GM12878 (cell line): ENCODE data around the gene C14orf119. TPM values are rescaled to one million over a fixed set of nuclear protein-coding genes. Genes with fewer than 3 reads are reported as not detected.

Experiments
- ATAC-seq: fragments of 200-7000 bp; cut with Tn5 transposase; 3 replicates; pipeline ENCODE4 v1.9.1; 2020; ENCODE audit warnings: mild to moderate bottlenecking, moderate library complexity
- BruUV-seq: library from RNA; stranded (reverse); fragments of 400-500 nt; replicated peaks from 2 replicates; lab custom pipeline; 2021; lab: Mats Ljungman, UMichigan
- CTCF ChIA-PET: fragments of 300-600 bp; sonication (Branson Sonifier 250); formaldehyde crosslinking; extraction: SDS; loops from one replicate; lab custom pipeline; 2021; ENCODE audit warnings: inconsistent platforms; lab: Yijun Ruan, JAX
- POLR2A ChIA-PET: fragments of 350-600 bp; formaldehyde crosslinking; extraction: SDS; loops from one replicate; lab custom pipeline; 2021; ENCODE audit warnings: inconsistent platforms; lab: Charles Lee
- RAD21 ChIA-PET: fragments of 300-600 bp; sonication (Branson Sonifier 250); formaldehyde crosslinking; loops from one replicate; lab custom pipeline; 2023; ENCODE audit warnings: antibody characterized with exemption; ENCODE audit not compliant: unreplicated experiment; lab: Charles Lee
- SMC1A ChIA-PET: fragments of 300-600 bp; sonication (Branson Sonifier 250); formaldehyde crosslinking; loops from one replicate; lab custom pipeline; 2023; ENCODE audit not compliant: unreplicated experiment, uncharacterized antibody; lab: Charles Lee
- DNase-seq: peaks from one replicate; pipeline ENCODE4 v3.0.0-alpha.2; 2011; ENCODE audit warnings: low read depth, low spot score
- FAIRE-seq: peaks from 3 replicates; lab custom pipeline; 2011; peaks lifted over from hg19 to GRCh38; lab: Jason Lieb, UNC
- H2AFZ ChIP-seq: 2 replicates; pipeline ENCODE4 v1.6.0; 2011; ENCODE audit warnings: low read depth, low read length, control low read depth; ENCODE audit not compliant: control insufficient read depth
- H3K27ac ChIP-seq: 2 replicates; pipeline ENCODE4 v1.5.1; 2011; ENCODE audit warnings: control low read depth; ENCODE audit not compliant: control insufficient read depth, insufficient read depth
- H3K27me3 ChIP-seq, 2 experiments: replicated peaks in 1 of 2; 2 replicates each; pipeline versions ENCODE4 v1.6.0 to v1.6.1; 2011; ENCODE audit warnings: low read length in 1 of 2; ENCODE audit not compliant: control insufficient read depth in 2 of 2, insufficient read depth in 2 of 2
- H3K36me3 ChIP-seq, 2 experiments: 2 replicates each; pipeline ENCODE4 v1.5.1; 2011; ENCODE audit warnings: low read length in 1 of 2; ENCODE audit not compliant: control insufficient read depth in 2 of 2, insufficient read depth in 2 of 2
- H3K4me1 ChIP-seq: 2 replicates; pipeline ENCODE4 v1.6.1; 2011; ENCODE audit warnings: mild to moderate bottlenecking, low read length, moderate library complexity, mixed read lengths; ENCODE audit not compliant: control insufficient read depth, insufficient read depth
- H3K4me2 ChIP-seq: 2 replicates; pipeline ENCODE4 v1.6.0; 2011; ENCODE audit warnings: control low read depth; ENCODE audit not compliant: control insufficient read depth, insufficient read depth
- H3K4me3 ChIP-seq: fragments of 200-600 bp; sonication (generic); 2 replicates; pipeline ENCODE4 v1.5.1; 2016
- H3K79me2 ChIP-seq: 2 replicates; pipeline ENCODE4 v1.6.0; 2011; ENCODE audit warnings: low read length; ENCODE audit not compliant: control insufficient read depth, insufficient read depth
- H3K9ac ChIP-seq: 2 replicates; pipeline ENCODE4 v1.8.0; 2011; ENCODE audit warnings: low read length, control low read depth, mixed read lengths; ENCODE audit not compliant: control insufficient read depth, insufficient read depth
- H3K9me3 ChIP-seq: replicated peaks from 3 replicates; pipeline ENCODE4 v1.5.1; 2011; ENCODE audit warnings: mild to moderate bottlenecking, low read length; ENCODE audit not compliant: control insufficient read depth, insufficient read depth
- H4K20me1 ChIP-seq: 2 replicates; pipeline ENCODE4 v1.6.0; 2011; ENCODE audit not compliant: control insufficient read depth, insufficient read depth
- BMI1 ChIP-seq: fragments of 450-650 bp; IDR thresholded peaks from 2 replicates; pipeline ENCODE4 v1.6.1; 2016; ENCODE audit warnings: mild to moderate bottlenecking, moderate library complexity, borderline replicate concordance
- EED ChIP-seq: sonication (generic); IDR thresholded peaks from 2 replicates; pipeline ENCODE4 v1.6.1; 2016; ENCODE audit warnings: antibody characterized with exemption, low read depth
- EZH2 ChIP-seq: IDR thresholded peaks from 2 replicates; pipeline ENCODE4 v1.6.1; 2012; ENCODE audit warnings: low read depth, mild to moderate bottlenecking, control low read depth, inconsistent platforms, low read length, borderline replicate concordance; ENCODE audit not compliant: control insufficient read depth
- FOXK2 ChIP-seq: fragments of 450-650 bp; IDR thresholded peaks from 2 replicates; pipeline ENCODE4 v1.6.1; 2017; ENCODE audit warnings: mild to moderate bottlenecking, moderate library complexity
- MEF2A ChIP-seq: IDR thresholded peaks from 2 replicates; pipeline ENCODE4 v1.6.1; 2011; ENCODE audit warnings: low read depth, mild to moderate bottlenecking, low read length, moderate library complexity; ENCODE audit not compliant: insufficient read depth
- POLR2AphosphoS5 ChIP-seq: IDR thresholded peaks from 2 replicates; pipeline ENCODE4 v1.6.1; 2011; ENCODE audit warnings: mild to moderate bottlenecking, low read length, inconsistent platforms
- POU2F2 ChIP-seq: IDR thresholded peaks from 3 replicates; pipeline ENCODE4 v1.6.1; 2011; ENCODE audit warnings: low read depth, mild to moderate bottlenecking, low read length, borderline replicate concordance
- RELA ChIP-seq: fragments of 450-650 bp; IDR thresholded peaks from 2 replicates; pipeline ENCODE4 v1.8.0; 2014; ENCODE audit warnings: borderline replicate concordance; ENCODE audit not compliant: partially characterized antibody
- SMARCA5 ChIP-seq: fragments of 450-650 bp; IDR thresholded peaks from 2 replicates; pipeline ENCODE4 v1.6.1; 2017; ENCODE audit warnings: mild to moderate bottlenecking
- TBL1XR1 ChIP-seq: IDR thresholded peaks from 2 replicates; pipeline ENCODE4 v1.6.1; 2012; ENCODE audit warnings: low read depth, low read length, improper control_type of control experiment
- ZBED1 ChIP-seq: IDR thresholded peaks from 2 replicates; pipeline ENCODE4 v1.6.1; 2016; ENCODE audit warnings: borderline replicate concordance
- WGBS: methylation state at CpG from one replicate; pipeline ENCODE4 v1.1.6; 2016; ENCODE audit warnings: low lambda C conversion rate; ENCODE audit not compliant: insufficient replicate concordance, insufficient coverage; ENCODE audit errors: missing lambda C conversion rate; 5-methylcytosine and 5-hydroxymethylcytosine counted together
- in situ Hi-C: fragments of 300-500 bp; cut with MboI; formaldehyde crosslinking; loops from 9 replicates; pipeline ENCODE4 v1.14.3; 2018; ENCODE audit warnings: mixed read lengths
- intact Hi-C: fragments of 100-400 bp; cut with micrococcal nuclease; formaldehyde crosslinking; loops from one replicate; pipeline ENCODE4 v1.14.2; 2022; ENCODE audit not compliant: unreplicated experiment
- polyA plus RNA-seq, 11 experiments: library from polyadenylated mRNA; depleted of rRNA in 4 of 11; unstranded in 6 of 11; stranded (reverse) in 5 of 11; fragments of >200 nt; fragmentation: Nextera tagmentation in 4 of 11; fragmentation: Illumina TruSeq in 1 of 11; extraction: Ambion mirVana in 4 of 11; extraction: Trizol in 1 of 11; gene quantifications; 1 replicate in 1 of 11; 2 replicates in 10 of 11; pipeline versions ENCODE4 v1.2.1 to v1.2.3, GENCODE V29; 2011 to 2016; ENCODE audit warnings: inconsistent platforms in 2 of 11, missing spikeins in 2 of 11, low read depth in 1 of 11
- total RNA-seq, 4 experiments: library from RNA; depleted of rRNA in 3 of 4; stranded (reverse); fragments of >200 nt in 3 of 4; fragmentation: Illumina TruSeq in 1 of 4; extraction: Trizol in 1 of 4; gene quantifications; 2 replicates each; pipeline versions ENCODE4 v1.2.1 to v1.2.3, GENCODE V29; 2013 to 2021
- TF ChIP-seq, protein P1 (sequence below): fragments of 150-350 bp; IDR thresholded peaks from 2 replicates; pipeline ENCODE4 v1.6.1; 2014; ENCODE audit warnings: mild to moderate bottlenecking, low read depth, low read length
- TF ChIP-seq, protein P2 (sequence below): IDR thresholded peaks from 2 replicates; pipeline ENCODE4 v1.6.1; 2011; ENCODE audit warnings: low read depth, low read length, improper control_type of control experiment, borderline replicate concordance
- TF ChIP-seq, protein P3 (sequence below): IDR thresholded peaks from 2 replicates; pipeline ENCODE4 v1.6.1; 2012; ENCODE audit warnings: improper control_type of control experiment, low read depth, low read length; ENCODE audit not compliant: insufficient replicate concordance

C14orf119 gene
- total and polyA plus RNA-seq, 10 of the 15 experiments (the other 5 are each of a cell fraction or from before 2014, with no cell fraction given) = 32.3 to 228 (median 57.6) TPM

DNA sequence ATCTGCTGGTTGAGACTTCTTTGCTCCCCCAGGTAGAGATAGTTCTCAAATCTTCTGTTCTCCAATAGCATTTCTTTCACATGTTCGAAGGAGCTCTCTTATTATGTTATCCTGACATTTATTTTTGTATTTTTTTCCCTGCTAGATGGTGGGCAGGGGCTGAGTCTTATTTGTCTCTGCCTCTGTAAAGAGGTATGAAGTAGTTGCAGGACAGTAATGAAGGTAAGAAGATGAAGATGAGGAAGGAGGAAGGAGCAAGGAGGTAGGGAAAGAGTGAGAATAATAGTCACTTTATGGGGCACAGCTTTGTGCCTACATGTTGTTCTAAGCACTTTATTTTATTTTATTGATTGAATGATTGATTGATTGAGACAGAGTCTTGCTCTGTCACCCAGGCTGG lies 14.5 kb downstream of the C14orf119 start:
- Histone ChIP-seq H2AFZ (no peak overlapping the region), H3K4me3 (no peak overlapping the region), H3K27me3 (peaks cover 0 to 7% of the 10 kb centered on the region in 2 experiments; a peak in 3 of 4 replicates), H3K9me3 (no peaks in the 10 kb centered on the region), H3K4me1 (no peaks in the 10 kb centered on the region), H3K36me3 (no peaks in the 10 kb centered on the region), H3K79me2 (no peaks in the 10 kb centered on the region), H3K4me2 (no peak overlapping the region), H3K27ac (no peak overlapping the region), H4K20me1 (no peaks in the 10 kb centered on the region; the same call in 1 of the 2 replicates), H3K9ac (no peak overlapping the region)
- intact Hi-C loops (no loop called here), in situ Hi-C loops (no loop called here)
- FAIRE-seq (no peak), ATAC-seq (no peak), DNase-seq (no peak)
- 42% methylated on average over 1 of the region's 1 CpG for WGBS
- RAD21 ChIA-PET = interaction anchor here (1.4 kb wide), 1 partner anchor 41 kb away, joined by 7 read pairs; no protein-coding TSS in a partner anchor
- SMC1A ChIA-PET = interaction anchor here (0.7 to 1.1 kb wide), 2 partner anchors 32 to 41 kb away, joined by 3 read pairs; no protein-coding TSS in a partner anchor
- CTCF ChIA-PET = interaction anchor here (0.9 to 5.4 kb wide), 5 partner anchors 10 to 41 kb away, joined by 3 to 45 read pairs (median 7); partner anchors contain the start of gene CEBPE
- POLR2A ChIA-PET = no interaction called here
- no TSS peak for BruUV-seq
- TF ChIP-seq MEF2A = no peak
- no peak for TF ChIP-seq POU2F2
- TF ChIP-seq EED = no peak
- no peak for TF ChIP-seq EZH2
- no peak for TF ChIP-seq POLR2AphosphoS5
- TF ChIP-seq, protein P1, sequence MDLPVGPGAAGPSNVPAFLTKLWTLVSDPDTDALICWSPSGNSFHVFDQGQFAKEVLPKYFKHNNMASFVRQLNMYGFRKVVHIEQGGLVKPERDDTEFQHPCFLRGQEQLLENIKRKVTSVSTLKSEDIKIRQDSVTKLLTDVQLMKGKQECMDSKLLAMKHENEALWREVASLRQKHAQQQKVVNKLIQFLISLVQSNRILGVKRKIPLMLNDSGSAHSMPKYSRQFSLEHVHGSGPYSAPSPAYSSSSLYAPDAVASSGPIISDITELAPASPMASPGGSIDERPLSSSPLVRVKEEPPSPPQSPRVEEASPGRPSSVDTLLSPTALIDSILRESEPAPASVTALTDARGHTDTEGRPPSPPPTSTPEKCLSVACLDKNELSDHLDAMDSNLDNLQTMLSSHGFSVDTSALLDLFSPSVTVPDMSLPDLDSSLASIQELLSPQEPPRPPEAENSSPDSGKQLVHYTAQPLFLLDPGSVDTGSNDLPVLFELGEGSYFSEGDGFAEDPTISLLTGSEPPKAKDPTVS = no peak
- TF ChIP-seq, protein P2, sequence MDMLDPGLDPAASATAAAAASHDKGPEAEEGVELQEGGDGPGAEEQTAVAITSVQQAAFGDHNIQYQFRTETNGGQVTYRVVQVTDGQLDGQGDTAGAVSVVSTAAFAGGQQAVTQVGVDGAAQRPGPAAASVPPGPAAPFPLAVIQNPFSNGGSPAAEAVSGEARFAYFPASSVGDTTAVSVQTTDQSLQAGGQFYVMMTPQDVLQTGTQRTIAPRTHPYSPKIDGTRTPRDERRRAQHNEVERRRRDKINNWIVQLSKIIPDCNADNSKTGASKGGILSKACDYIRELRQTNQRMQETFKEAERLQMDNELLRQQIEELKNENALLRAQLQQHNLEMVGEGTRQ = no peak
- TF ChIP-seq ZBED1 = no peak
- TF ChIP-seq TBL1XR1 = no peak
- TF ChIP-seq SMARCA5 = no peak
- no peak for TF ChIP-seq BMI1
- TF ChIP-seq FOXK2 = no peak
- TF ChIP-seq, protein P3, sequence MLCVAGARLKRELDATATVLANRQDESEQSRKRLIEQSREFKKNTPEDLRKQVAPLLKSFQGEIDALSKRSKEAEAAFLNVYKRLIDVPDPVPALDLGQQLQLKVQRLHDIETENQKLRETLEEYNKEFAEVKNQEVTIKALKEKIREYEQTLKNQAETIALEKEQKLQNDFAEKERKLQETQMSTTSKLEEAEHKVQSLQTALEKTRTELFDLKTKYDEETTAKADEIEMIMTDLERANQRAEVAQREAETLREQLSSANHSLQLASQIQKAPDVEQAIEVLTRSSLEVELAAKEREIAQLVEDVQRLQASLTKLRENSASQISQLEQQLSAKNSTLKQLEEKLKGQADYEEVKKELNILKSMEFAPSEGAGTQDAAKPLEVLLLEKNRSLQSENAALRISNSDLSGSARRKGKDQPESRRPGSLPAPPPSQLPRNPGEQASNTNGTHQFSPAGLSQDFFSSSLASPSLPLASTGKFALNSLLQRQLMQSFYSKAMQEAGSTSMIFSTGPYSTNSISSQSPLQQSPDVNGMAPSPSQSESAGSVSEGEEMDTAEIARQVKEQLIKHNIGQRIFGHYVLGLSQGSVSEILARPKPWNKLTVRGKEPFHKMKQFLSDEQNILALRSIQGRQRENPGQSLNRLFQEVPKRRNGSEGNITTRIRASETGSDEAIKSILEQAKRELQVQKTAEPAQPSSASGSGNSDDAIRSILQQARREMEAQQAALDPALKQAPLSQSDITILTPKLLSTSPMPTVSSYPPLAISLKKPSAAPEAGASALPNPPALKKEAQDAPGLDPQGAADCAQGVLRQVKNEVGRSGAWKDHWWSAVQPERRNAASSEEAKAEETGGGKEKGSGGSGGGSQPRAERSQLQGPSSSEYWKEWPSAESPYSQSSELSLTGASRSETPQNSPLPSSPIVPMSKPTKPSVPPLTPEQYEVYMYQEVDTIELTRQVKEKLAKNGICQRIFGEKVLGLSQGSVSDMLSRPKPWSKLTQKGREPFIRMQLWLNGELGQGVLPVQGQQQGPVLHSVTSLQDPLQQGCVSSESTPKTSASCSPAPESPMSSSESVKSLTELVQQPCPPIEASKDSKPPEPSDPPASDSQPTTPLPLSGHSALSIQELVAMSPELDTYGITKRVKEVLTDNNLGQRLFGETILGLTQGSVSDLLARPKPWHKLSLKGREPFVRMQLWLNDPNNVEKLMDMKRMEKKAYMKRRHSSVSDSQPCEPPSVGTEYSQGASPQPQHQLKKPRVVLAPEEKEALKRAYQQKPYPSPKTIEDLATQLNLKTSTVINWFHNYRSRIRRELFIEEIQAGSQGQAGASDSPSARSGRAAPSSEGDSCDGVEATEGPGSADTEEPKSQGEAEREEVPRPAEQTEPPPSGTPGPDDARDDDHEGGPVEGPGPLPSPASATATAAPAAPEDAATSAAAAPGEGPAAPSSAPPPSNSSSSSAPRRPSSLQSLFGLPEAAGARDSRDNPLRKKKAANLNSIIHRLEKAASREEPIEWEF = no peak
- no peak for TF ChIP-seq RELA
